D721Med (cell line): ENCODE results near the gene COX6B1.

ENCODE experiments used
- DNase-seq: peaks from one replicate; pipeline ENCODE4 v3.0.0; 2011; ENCODE audit warnings: low spot score; ENCODE audit not compliant: insufficient read length
- FAIRE-seq: peaks from 2 replicates; lab custom pipeline; 2011; peaks lifted over from hg19 to GRCh38; lab: Jason Lieb, UNC
- TF ChIP-seq, protein P1 (sequence below): IDR thresholded peaks from 2 replicates; pipeline ENCODE4 v1.5.1; 2012; ENCODE audit warnings: mild to moderate bottlenecking, control low read depth; ENCODE audit not compliant: insufficient read depth; ENCODE audit errors: missing control alignments

COX6B1 gene

DNA sequence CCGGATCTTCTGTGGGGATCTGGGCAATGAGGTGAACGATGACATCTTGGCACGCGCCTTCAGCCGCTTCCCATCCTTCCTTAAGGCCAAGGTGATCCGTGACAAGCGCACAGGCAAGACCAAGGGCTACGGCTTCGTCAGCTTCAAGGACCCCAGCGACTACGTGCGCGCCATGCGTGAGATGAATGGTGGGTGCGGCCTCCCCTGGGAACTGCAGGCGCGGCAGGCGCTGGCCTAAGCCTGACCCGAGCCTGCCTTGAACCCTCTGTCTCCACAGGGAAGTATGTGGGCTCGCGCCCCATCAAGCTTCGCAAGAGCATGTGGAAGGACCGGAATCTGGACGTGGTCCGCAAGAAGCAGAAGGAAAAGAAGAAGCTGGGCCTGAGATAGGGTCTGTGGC is 11.0 kb upstream of the COX6B1 start:
- FAIRE-seq (no peak), DNase-seq (no peak)
- TF ChIP-seq, protein P1, sequence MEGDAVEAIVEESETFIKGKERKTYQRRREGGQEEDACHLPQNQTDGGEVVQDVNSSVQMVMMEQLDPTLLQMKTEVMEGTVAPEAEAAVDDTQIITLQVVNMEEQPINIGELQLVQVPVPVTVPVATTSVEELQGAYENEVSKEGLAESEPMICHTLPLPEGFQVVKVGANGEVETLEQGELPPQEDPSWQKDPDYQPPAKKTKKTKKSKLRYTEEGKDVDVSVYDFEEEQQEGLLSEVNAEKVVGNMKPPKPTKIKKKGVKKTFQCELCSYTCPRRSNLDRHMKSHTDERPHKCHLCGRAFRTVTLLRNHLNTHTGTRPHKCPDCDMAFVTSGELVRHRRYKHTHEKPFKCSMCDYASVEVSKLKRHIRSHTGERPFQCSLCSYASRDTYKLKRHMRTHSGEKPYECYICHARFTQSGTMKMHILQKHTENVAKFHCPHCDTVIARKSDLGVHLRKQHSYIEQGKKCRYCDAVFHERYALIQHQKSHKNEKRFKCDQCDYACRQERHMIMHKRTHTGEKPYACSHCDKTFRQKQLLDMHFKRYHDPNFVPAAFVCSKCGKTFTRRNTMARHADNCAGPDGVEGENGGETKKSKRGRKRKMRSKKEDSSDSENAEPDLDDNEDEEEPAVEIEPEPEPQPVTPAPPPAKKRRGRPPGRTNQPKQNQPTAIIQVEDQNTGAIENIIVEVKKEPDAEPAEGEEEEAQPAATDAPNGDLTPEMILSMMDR: no peak

GRCh38 chr19:35639321-35639639 is 8.8 kb upstream of the COX6B1 start:
- TF ChIP-seq, protein P1: no peak

DNA sequence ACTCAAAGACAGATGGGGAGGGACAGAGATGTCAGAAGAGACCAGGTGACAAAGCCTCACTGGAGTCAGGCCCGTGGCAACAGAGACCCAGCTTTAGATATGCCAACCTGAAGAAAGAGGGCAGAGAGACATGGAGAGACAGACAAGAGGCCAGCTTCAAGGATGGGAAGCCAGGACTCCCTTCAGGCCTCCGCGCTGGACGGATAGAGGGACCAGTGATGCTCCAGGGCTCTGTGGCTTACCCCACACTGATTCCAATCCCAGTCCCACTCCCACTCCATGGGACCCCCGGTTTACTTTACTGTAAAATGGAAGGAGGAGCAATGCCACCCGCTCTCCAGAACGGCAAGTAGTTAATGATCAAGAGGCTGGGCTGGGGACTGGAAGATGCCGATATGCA is 8.3 kb upstream of the COX6B1 start:
- DNase-seq: no peak
- TF ChIP-seq, protein P1: no peak
- no peak for FAIRE-seq

More at GRCh38 chr19:35639321-35639639, 8.8 kb upstream of the COX6B1 start:
- FAIRE-seq (no peak), DNase-seq (no peak)

DNA sequence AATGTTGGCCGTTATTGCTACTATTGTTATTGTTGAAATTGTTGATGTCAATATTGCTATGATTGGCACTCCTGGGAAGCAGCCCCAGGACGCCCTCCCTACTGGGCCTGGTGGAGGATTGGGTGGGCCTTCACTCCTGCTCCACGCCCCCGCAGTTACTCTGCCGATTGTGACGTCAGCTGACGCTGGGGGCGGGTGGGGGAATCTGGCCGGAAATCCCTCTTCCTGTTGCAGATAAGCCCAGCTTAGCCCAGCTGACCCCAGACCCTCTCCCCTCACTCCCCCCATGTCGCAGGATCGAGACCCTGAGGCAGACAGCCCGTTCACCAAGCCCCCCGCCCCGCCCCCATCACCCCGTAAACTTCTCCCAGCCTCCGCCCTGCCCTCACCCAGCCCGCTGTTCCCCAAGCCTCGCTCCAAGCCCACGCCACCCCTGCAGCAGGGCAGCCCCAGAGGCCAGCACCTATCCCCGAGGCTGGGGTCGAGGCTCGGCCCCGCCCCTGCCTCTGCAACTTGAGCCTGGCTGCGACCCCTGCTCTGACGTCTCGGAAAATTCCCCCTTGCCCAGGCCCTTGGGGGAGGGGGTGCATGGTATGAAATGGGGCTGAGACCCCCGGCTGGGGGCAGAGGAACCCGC is 6.5 kb upstream of the COX6B1 start, which contains the start of gene ETV2:
Gene ETV2 (plus strand): TSS at position 231 of the 637 bp plus-strand sequence. CDS start 716 bp downstream, outside the sequence.
- FAIRE-seq (no peak), DNase-seq (no peak)
- TF ChIP-seq, protein P1: no peak

GRCh38 chr19:35642312-35642711 is 5.8 kb upstream of the COX6B1 start:
- FAIRE-seq (no peak), DNase-seq (no peak)
- TF ChIP-seq, protein P1: no peak

GRCh38 chr19:35642798-35643254 is 5.3 kb upstream of the COX6B1 start:
- DNase-seq: no peak
- TF ChIP-seq, protein P1: no peak
- FAIRE-seq: no peak
